Panc1 (cell line): ENCODE measurements around the gene PLEKHA8.

Experiments used
- POLR2AphosphoS5 ChIP-seq: IDR thresholded peaks from 2 replicates; pipeline ENCODE4 v1.6.1; 2012; ENCODE audit warnings: mild to moderate bottlenecking, low read depth, low read length, moderate library complexity
- SIN3A ChIP-seq: IDR thresholded peaks from 2 replicates; pipeline ENCODE4 v1.6.1; 2012; ENCODE audit warnings: low read depth, mild to moderate bottlenecking, low read length, moderate library complexity, borderline replicate concordance; ENCODE audit not compliant: insufficient read depth
- TCF7L2 ChIP-seq: IDR thresholded peaks from 2 replicates; pipeline ENCODE4 v1.6.1; 2011; ENCODE audit warnings: mild to moderate bottlenecking, low read depth, low read length, inconsistent platforms
- TF ChIP-seq, protein P1 (sequence below): fragments of 450-650 bp; IDR thresholded peaks from 2 replicates; pipeline ENCODE4 v1.5.1; 2017; ENCODE audit warnings: mild to moderate bottlenecking

DNA sequence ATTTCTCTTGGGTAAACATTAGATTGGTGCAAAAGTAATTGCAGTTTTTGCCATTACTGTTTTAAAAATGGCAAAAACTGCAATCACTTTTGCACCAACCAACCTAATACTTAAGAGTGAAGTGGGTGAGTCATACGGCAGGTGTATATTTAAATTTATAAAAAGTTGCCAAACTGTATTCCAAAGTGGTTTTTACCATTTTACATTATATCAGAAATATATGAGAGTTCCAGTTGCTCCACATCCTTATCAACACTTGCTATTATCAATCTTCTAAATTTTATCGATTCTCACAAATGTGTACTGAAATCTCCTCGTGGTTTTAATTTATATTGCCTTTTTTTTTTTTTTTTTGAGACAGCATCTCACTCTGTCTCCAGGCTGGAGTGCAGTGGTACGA, 35.1 kb upstream of the PLEKHA8 start:
- TF ChIP-seq, protein P1, sequence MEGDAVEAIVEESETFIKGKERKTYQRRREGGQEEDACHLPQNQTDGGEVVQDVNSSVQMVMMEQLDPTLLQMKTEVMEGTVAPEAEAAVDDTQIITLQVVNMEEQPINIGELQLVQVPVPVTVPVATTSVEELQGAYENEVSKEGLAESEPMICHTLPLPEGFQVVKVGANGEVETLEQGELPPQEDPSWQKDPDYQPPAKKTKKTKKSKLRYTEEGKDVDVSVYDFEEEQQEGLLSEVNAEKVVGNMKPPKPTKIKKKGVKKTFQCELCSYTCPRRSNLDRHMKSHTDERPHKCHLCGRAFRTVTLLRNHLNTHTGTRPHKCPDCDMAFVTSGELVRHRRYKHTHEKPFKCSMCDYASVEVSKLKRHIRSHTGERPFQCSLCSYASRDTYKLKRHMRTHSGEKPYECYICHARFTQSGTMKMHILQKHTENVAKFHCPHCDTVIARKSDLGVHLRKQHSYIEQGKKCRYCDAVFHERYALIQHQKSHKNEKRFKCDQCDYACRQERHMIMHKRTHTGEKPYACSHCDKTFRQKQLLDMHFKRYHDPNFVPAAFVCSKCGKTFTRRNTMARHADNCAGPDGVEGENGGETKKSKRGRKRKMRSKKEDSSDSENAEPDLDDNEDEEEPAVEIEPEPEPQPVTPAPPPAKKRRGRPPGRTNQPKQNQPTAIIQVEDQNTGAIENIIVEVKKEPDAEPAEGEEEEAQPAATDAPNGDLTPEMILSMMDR: no peak
- TF ChIP-seq POLR2AphosphoS5 (no peak), SIN3A (no peak), TCF7L2 (no peak)
